ENCODE measurements around the gene SLC16A10. TPM values are rescaled to one million over a fixed set of nuclear protein-coding genes. Genes with fewer than 3 reads are reported as not detected.

SLC16A10 gene
- total and polyA plus RNA-seq, 2 of the 4 experiments (the other 2 are of a cell fraction): not detected

GRCh38 chr6:111205502-111205901 is 118.2 kb downstream of the SLC16A10 start:
- H3K23ac ChIP-seq (ENCODE audit: low read depth, low read length): no peak overlapping the region
- DNase-seq (no peak), ATAC-seq (ENCODE audit: low read depth) (no peak)
- no TSS peak for BruUV-seq (replicated peaks)
- H3K9me3 ChIP-seq (ENCODE audit: control insufficient read depth, insufficient read depth, low read length): no peaks in the 10 kb centered on the region
- in situ Hi-C loops (cut with MboI; ENCODE audit: low sequenced_read_pairs) (loop anchor here (5.0 to 25.0 kb wide), 2 partner anchors 148 to 668 kb away; no protein-coding TSS in a partner anchor), intact Hi-C loops (cut with micrococcal nuclease) (no loop called here), dilution Hi-C loops (cut with HindIII; ENCODE audit: low sequenced_read_pairs, unreplicated experiment) (no loop called here)
- H2BK5ac ChIP-seq (ENCODE audit: low read depth, low read length, poor library complexity, severe bottlenecking): no peak overlapping the region
- H3K27ac ChIP-seq (ENCODE audit: insufficient read depth, low read length): no peak overlapping the region
- no peak overlapping the region for H3K14ac ChIP-seq (replicated peaks; ENCODE audit: low read depth, low read length)
- no peak overlapping the region for H2AK9ac ChIP-seq (replicated peaks; ENCODE audit: low read depth, low read length, poor library complexity)
- ChIA-PET POLR2A (ENCODE audit: unreplicated experiment) (no interaction called here), CTCF (interaction anchor here (0.6 kb wide), 1 partner anchor 21 kb away, joined by 4 read pairs; no protein-coding TSS in a partner anchor)
- H2BK120ac ChIP-seq (ENCODE audit: low read depth, low read length): no peak overlapping the region
- H3K4me3 ChIP-seq (ENCODE audit: insufficient read depth, low read depth, low read length): no peak overlapping the region
- H3K4me1 ChIP-seq (ENCODE audit: control insufficient read depth, insufficient read depth, low read length): no peaks in the 10 kb centered on the region
- TF ChIP-seq SMC3 (IDR thresholded peaks at IDR 0.05; ENCODE audit: low read depth, low read length) (no peak), NFE2L2 (IDR thresholded peaks at IDR 0.05; ENCODE audit: low read depth, low read length) (no peak), CEBPB (IDR thresholded peaks at IDR 0.05; ENCODE audit: low read depth, low read length) (no peak), FOS (IDR thresholded peaks at IDR 0.05; ENCODE audit: low read depth, low read length) (no peak), BHLHE40 (IDR thresholded peaks at IDR 0.05; ENCODE audit: low read depth, low read length) (no peak), POLR2A (IDR thresholded peaks at IDR 0.05; ENCODE audit: low read depth, low read length) (no peak), RCOR1 (IDR thresholded peaks at IDR 0.05; ENCODE audit: insufficient replicate concordance, low read length) (no peak), CHD1 (IDR thresholded peaks at IDR 0.05; ENCODE audit: low read depth, low read length) (no peak), MAFK (IDR thresholded peaks at IDR 0.05; ENCODE audit: low read depth, low read length) (no peak), ELK1 (IDR thresholded peaks at IDR 0.05; ENCODE audit: borderline replicate concordance, low read depth, low read length) (no peak), MXI1 (IDR thresholded peaks at IDR 0.05; ENCODE audit: borderline replicate concordance, low read depth, low read length) (no peak)
- TF ChIP-seq, protein P1, sequence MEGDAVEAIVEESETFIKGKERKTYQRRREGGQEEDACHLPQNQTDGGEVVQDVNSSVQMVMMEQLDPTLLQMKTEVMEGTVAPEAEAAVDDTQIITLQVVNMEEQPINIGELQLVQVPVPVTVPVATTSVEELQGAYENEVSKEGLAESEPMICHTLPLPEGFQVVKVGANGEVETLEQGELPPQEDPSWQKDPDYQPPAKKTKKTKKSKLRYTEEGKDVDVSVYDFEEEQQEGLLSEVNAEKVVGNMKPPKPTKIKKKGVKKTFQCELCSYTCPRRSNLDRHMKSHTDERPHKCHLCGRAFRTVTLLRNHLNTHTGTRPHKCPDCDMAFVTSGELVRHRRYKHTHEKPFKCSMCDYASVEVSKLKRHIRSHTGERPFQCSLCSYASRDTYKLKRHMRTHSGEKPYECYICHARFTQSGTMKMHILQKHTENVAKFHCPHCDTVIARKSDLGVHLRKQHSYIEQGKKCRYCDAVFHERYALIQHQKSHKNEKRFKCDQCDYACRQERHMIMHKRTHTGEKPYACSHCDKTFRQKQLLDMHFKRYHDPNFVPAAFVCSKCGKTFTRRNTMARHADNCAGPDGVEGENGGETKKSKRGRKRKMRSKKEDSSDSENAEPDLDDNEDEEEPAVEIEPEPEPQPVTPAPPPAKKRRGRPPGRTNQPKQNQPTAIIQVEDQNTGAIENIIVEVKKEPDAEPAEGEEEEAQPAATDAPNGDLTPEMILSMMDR (conservative IDR thresholded peaks at IDR 0.05; ENCODE audit: low read depth, low read length): no peak
- H2BK20ac ChIP-seq (ENCODE audit: low read depth, low read length): no peak overlapping the region
- no peak overlapping the region for H3K4me2 ChIP-seq (ENCODE audit: low read depth, low read length)
- no peaks in the 10 kb centered on the region for H3K36me3 ChIP-seq (ENCODE audit: control insufficient read depth, insufficient read depth, low read length)
- no peak overlapping the region for H3K18ac ChIP-seq (ENCODE audit: low read depth, low read length)
- H2AK5ac ChIP-seq (ENCODE audit: low read depth, low read length): no peak overlapping the region
- no peak overlapping the region for H3K56ac ChIP-seq (ENCODE audit: extremely low read depth, insufficient read depth, low read length)
- no peaks in the 10 kb centered on the region for H3K79me1 ChIP-seq (ENCODE audit: low read depth in 1 of 2, low read length in 2 of 2)
- H4K5ac ChIP-seq (ENCODE audit: low read depth, low read length): no peak overlapping the region
- no peak overlapping the region for H2BK15ac ChIP-seq (ENCODE audit: low read depth, low read length)
- H3K9ac ChIP-seq (ENCODE audit: low read depth, low read length): no peak overlapping the region
- WGBS, 2 experiments (ENCODE audit: extremely low coverage in 2 of 2, insufficient read length in 1 of 2): no CpG with 5 or more reads among the region's 3 CpGs
- no peak overlapping the region for H4K8ac ChIP-seq (ENCODE audit: low read depth in 2 of 2, low read length in 2 of 2)
- H4K91ac ChIP-seq (ENCODE audit: insufficient read depth, low read depth, low read length): no peak overlapping the region
- no peaks in the 10 kb centered on the region for H4K20me1 ChIP-seq (ENCODE audit: insufficient read depth, low read length)
- H3K9me1 ChIP-seq (ENCODE audit: insufficient read depth, low read length): no peaks in the 10 kb centered on the region
- H3K4ac ChIP-seq (ENCODE audit: low read depth, low read length): no peak overlapping the region
- H3K27me3 ChIP-seq (ENCODE audit: control insufficient read depth, insufficient read depth, low read length): peaks cover 3% of the 10 kb centered on the region
- no peak overlapping the region for H2AFZ ChIP-seq (replicated peaks; ENCODE audit: low read length, poor library complexity)
